ENCODE data around the gene ELF2.
"Not testable (repeated sequence)": the region's sequence is repeated elsewhere in the genome, so short reads cannot be mapped to it uniquely, and the experiment has no call there.

The ELF2 gene

GRCh38 chr4:139144911-139145551 lies 32.0 kb downstream of the ELF2 start:
- no peak for DNase-seq (ENCODE audit: low read depth in 2 of 3, low spot score in 1 of 3)

- DNase-seq (ENCODE audit: low read depth in 2 of 3, low spot score in 1 of 3) = no peak
Measured at GRCh38 chr4:139144161-139144859, 32.7 kb downstream of the ELF2 start.

GRCh38 chr4:139142980-139143379 lies 34.0 kb downstream of the ELF2 start:
- DNase-seq (ENCODE audit: low read depth in 2 of 3, low spot score in 1 of 3) = no peak

GRCh38 chr4:139142087-139142486 lies 34.9 kb downstream of the ELF2 start:
- no peak for DNase-seq (ENCODE audit: low read depth in 2 of 3, low spot score in 1 of 3)

DNA sequence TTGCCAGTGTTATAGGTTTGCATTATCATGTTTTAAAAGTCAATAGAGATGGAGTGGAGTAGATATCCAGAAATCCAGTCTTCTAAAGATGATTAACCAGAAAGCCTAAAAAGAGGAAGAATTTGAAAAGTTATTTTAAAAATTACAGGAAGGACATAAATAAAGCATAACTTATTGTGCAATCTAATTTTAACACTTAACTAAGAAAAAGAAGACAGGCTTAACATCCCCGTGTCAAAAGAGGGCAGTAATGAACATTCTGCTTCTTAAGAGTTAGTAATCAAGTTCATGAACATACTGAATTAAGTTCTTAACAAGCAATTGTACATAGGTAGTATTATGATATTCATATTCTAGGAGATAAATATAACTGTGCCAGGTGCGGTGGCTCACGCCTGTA lies 39.3 kb downstream of the ELF2 start:
- no peak for DNase-seq (ENCODE audit: low read depth in 2 of 3, low spot score in 1 of 3)

DNA sequence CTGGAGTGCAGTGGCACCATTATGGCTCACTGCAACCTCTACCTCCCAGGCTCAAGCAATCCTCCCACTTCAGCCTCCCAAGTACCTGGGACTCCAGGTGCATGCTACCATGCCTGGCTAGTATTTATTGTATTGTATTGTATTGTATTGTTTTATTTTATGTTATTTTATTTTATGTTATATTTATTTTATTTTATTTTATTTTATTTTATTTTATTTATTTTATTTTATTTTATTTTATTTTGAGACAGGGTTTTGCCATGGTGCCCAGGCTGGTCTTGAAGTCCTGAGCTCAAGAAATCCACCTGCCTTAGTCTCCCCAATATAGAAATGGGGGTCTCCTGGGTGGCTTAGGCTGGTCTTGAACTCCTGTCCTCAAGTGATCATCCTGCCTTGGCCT lies 42.6 kb downstream of the ELF2 start:
- DNase-seq (ENCODE audit: low read depth in 2 of 3, low spot score in 1 of 3) = no peak

DNA sequence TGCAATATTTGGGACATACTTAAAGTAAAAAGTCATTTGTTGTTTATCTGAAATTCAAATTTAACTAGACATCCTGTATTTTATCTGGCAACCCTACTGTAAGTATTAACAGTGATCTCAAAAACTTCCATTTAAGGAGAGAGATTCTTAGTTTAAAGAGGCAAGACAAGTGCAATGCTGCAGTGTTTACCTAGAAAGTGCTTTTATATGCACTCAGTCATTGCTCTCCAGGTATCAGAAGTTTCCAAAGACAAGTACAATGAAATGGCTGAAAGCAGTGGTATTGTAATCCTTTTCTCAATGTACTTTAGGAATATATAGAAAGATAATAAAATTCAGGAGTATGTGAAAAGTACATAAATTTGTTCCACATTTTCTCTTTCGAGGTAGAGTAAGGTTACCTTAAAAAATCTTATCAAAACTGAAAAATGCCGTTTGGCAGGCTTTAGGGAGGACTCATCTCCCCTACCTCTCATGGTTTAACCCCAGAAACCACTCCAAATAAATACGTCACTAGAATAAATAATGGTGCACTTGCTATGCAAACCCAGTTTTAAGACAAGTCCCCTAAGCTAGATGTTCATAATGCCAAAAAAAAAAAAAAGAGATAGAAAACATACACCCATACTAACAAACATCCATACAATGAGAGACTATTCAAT lies 45.7 kb downstream of the ELF2 start:
- no peak for DNase-seq (ENCODE audit: low read depth in 2 of 3, low spot score in 1 of 3)

DNA sequence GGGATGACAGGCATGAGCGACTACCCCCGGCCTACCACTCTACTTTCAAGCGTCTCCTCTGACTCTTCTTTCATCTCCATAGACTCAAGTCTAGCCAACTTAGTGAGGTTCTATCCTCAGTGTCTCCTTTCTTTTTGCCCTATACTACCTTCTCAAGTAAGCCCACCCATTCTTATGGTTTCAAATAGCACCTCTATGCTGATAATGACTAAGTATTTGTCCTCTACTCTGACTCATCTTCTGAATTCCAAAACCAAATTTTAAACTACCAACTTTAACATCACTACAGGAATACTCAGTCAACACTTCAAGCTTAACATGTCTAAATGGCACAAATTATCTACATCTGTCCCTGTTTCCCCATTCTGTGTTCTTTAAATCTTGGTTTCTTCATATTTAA lies 47.8 kb downstream of the ELF2 start:
- DNase-seq (ENCODE audit: low read depth in 2 of 3, low spot score in 1 of 3) = no peak

DNA sequence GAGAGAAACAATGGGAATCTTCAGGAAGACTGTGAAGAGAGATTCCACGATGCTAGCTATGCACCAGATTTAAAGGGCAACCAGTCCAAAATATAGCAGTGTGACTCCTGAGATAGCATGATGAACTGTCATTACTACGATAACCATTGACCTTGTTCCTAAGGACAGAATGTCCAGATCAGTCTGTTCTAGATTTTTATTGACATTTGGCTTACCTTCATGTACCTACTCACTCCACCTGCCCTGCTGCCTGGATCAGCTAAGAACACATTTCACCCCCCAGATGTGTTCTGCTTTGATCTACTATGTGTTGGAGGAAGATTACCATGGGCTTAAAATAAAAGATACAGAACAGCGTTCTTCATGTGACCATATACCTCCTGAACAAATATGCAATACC lies 50.1 kb downstream of the ELF2 start:
- DNase-seq (ENCODE audit: low read depth in 2 of 3, low spot score in 1 of 3) = no peak

DNA sequence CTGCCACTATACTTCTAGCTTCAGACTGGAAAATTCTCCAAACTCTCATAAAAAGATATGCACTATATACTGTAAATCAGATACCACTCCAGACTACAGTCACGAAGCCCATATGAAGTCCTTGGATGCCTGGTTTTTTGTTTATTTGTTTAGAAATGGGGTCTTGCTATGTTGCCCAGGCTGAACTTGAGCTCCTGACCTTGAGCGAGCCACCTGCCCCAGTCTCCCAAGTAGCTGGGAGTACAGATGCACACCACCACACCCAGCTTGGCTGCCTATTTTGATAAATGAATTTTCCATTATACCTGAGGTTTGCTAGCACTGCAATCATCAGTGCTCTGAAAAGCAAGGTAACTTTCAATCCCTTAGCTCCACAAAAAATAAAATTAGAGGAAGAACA lies 53.1 kb downstream of the ELF2 start:
- DNase-seq (ENCODE audit: low read depth in 2 of 3, low spot score in 1 of 3) = no peak

DNA sequence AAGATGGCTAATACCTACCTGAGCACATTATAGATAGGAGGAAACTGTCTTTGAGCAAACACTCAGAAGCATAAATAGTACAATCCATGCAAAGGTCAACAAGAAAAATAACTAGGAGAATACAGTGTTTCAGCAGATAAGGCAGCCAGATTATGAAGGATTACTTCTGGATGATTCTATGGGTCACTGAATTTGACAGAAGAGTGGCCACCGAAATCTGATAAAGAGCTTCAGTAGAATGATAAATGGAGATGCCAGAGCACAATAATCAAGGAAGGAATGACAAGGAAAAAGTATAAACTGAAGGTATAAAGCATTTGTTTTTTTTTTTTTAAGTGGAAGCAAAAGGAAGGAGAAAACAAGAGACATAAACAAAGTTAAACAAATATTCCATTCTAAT lies 58.7 kb downstream of the ELF2 start:
- no peak for DNase-seq (ENCODE audit: low read depth in 2 of 3, low spot score in 1 of 3)

- DNase-seq (ENCODE audit: low read depth in 2 of 3, low spot score in 1 of 3) = no peak
Measured at GRCh38 chr4:139115226-139115625, 61.8 kb downstream of the ELF2 start.

- DNase-seq (ENCODE audit: low read depth in 2 of 3, low spot score in 1 of 3) = not testable (repeated sequence)
Measured at GRCh38 chr4:139114795-139115194, 62.2 kb downstream of the ELF2 start.

DNA sequence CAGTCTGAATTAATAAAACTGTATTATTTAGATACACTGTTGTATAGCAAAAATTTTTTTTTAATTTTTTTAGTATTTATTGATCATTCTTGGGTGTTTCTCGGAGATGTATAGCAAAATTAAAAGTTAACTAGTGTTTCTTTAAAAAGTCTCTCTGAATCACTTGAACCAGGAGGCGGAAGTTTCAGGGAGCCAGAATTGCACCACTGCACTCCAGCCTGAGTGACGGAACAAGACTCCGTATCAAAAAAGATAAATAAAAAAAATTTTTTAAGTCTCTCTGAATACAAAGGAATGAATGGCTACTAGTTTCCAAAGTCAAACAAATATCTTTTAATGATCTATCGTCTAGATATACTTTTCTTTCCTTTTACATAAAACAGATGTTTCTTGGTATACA lies 64.4 kb downstream of the ELF2 start:
- DNase-seq (ENCODE audit: low read depth in 2 of 3, low spot score in 1 of 3) = no peak

DNA sequence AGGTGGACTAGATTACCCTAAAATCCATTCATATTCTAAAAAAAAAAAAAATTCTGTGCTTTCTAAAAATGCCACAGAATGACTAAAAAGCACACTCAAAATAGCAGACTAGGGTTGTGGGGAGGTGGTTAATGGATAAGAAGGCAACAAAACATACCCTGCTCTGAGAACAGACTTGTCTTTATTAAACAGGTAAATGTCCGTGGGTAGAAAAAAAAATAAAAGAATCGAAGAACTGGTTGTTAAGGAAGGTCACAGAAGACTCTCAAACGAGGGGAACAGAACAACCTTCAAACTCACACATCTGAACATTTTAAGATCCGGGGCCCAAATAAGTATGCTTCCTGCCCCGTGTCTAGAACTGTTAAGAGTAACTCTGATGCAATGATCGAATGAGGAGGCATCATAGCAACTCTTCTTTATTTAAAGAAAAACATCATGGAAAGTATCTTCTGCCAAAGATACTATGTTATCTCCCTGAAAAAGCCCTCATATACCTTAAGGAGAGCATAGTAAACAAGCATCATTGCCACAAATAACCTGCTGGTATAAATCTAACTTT lies 68.4 kb downstream of the ELF2 start:
- DNase-seq (ENCODE audit: low read depth in 2 of 3, low spot score in 1 of 3) = no peak

DNA sequence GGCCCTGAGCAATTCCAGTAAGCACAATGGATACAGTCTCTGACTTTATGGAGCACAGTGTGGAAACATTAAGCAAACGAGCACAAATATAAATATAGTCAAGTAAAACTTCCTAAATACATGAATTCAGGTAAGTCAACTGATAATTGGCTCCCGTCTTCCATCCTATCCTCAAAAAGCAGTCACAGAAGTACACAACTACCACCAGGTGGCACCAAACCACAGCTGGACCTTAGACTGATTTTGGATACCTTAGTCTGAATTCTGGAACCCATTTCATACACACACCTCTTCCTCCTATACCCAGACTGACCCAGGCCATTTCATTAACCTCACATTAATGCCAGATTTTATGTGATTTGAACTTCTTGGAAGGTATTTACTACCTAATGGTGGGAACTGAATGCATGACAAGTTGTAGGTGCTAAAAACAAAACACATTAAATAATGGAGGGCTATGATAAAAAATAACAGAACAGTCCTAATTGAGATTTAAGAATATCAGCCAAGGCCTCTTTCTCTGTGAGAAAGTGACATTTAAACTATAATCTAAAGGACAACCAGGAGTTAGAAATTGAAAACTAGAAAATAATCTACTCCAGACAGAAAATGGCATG lies 77.5 kb downstream of the ELF2 start:
- DNase-seq (ENCODE audit: low read depth in 2 of 3, low spot score in 1 of 3) = peak; percentile 53 to 74 (median 57)

- no peak for DNase-seq (ENCODE audit: low read depth in 2 of 3, low spot score in 1 of 3)
Measured at GRCh38 chr4:139092271-139092670, 84.7 kb downstream of the ELF2 start.

- no peak for DNase-seq (ENCODE audit: low read depth in 2 of 3, low spot score in 1 of 3)
Measured at GRCh38 chr4:139085141-139085540, 91.9 kb downstream of the ELF2 start.

DNA sequence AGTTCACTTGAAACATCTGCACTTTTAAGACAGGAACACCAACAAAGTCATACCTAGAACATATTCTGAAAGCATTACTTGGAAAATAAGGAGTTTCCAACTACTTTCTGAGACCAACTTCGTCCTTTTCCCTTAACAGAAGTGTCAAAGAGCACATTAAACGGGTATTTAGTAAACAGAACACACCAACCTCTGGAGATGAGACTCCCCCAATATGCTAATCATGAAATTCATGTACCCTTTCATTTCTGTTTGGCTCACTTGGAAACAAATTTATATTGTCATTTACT lies 92.3 kb downstream of the ELF2 start:
- no peak for DNase-seq (ENCODE audit: low read depth in 2 of 3, low spot score in 1 of 3)

DNA sequence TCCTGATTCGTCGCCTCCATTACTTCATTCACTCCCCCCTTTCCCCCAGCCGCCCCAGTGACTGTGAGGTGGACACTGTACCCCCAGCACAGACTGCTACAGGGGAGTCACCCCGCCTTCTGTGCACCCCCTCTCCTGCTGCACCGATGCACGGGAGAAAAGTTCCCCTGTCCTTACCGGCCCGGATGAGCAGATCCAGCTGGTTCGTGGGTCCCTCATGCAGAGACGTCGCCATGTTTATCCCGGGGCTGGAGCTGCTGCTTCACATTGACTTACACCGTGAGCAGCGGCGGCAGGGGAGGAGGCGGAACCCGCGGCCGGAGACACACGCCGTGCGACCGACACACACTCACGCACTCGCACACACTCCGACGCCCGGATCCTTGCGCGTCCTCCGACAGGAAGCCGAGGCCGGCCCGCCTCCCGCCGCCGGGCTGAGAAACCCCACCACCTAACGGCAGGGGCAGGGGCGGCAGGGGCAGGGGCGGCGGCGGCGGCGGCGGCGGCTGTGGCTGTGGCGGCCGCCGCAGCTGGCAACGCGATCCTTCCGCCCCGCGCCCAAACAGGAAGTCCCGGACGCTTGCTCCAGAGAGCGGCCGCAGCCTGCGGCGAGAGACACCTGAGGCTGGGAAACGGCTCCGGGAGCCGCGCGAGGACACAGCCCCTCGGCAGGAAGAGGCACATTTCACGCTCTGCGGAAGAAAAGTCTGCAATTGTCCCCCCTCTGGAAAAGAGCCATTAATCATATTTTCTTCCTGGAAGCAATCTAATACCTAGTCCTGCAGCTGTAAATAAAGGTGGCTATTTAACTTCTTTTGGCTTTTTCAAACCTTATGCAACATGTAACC lies 92.8 kb downstream of the ELF2 start:
- DNase-seq (ENCODE audit: low read depth in 2 of 3, low spot score in 1 of 3) = peak; percentile 62 to 82 (median 80)

DNA sequence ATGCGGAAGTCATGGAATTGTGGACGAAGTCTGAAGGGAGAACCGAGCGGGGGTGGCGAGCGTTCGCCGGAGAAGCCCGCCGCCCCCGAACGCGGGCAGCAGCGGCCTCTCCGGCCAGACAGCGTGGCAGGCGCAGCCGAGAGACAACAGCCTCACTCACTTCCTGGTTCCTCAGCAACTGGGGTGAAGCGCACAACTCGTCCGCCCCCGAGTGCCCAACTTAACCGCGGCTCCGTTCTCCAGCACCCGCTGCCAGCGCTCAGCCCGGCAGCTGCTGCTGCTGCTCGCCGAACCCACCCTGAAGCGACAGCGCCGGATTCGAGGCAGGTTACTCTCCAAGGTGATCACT lies 93.4 kb downstream of the ELF2 start:
- peak; percentile 42 to 55 (median 54) for DNase-seq (ENCODE audit: low read depth in 2 of 3, low spot score in 1 of 3)

All from stimulated activated CD4-positive, alpha-beta T cell treated with anti-CD3 and anti-CD28 coated beads, Interleukin-12 subunit alpha, Interleukin-12 subunit beta, amount 100 ng/mL, for 48 hours (primary cell).